SIG-M5 (cell line): Measurements from ENCODE around the gene CCDC14.
"Not testable (repeated sequence)": the region's sequence is repeated elsewhere in the genome, so short reads cannot be mapped to it uniquely, and the experiment has no call there.

ENCODE experiments used
- DNase-seq: peaks from one replicate; lab custom pipeline; 2025; lab: John Stamatoyannopoulos, UW

Gene CCDC14

DNA sequence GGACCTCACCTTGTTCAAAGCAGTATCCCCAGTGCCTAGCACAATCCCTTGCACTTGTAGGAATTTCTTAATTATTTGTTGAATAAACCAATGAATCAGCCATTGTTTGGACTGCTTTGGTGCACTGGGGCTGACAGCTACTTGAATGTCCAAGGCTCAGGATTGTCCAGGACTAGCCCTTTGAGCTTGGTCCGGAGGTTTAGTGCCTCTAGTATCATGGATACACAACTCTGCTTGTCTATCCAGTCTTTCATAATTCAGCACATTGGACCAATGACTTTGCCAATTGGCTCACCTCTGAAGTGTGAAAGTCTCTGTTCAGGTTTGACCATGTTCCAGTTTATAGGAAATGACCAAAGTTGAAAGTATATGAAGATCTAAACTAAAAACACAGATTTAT is 3.8 kb upstream of the CCDC14 start:
- DNase-seq, result not testable (repeated sequence)

DNA sequence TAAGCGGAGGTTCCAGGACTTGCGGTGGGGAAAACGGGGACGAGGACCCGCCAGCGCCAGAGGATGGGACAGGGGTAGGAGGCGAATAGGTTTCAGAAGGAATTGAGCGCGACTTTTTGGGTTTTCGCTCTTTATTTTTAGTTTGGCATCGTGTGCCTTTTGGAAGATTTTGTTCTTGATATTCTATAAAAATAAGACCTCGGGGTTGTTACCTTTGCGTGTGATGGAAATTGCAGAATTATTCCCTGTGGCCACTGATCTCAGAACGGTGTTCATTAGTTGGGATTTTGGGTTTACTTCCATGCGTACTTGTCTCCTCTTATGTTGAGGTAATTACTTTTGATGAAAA is 453 bp upstream of the CCDC14 start:
- no peak for DNase-seq

DNA sequence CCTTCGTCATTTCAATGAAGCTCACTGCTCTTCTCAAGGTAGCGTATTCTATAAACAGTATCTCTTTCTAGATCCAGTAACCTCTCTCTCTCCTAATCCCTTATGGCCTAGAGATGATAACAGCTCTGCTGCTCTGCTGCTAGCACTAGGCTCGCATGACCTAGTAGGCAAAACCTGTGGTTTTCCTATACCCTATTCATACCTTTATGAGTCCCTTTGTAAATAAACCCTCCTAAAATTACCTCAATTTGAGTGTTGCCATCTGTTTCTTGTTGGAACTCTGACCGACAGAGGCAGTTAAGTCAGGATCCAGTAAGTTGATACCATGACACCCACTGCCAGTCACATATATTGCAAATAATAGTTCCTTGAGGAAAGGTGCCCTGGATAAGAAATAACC is 7.3 kb downstream of the CCDC14 start:
- DNase-seq, result no peak

DNA sequence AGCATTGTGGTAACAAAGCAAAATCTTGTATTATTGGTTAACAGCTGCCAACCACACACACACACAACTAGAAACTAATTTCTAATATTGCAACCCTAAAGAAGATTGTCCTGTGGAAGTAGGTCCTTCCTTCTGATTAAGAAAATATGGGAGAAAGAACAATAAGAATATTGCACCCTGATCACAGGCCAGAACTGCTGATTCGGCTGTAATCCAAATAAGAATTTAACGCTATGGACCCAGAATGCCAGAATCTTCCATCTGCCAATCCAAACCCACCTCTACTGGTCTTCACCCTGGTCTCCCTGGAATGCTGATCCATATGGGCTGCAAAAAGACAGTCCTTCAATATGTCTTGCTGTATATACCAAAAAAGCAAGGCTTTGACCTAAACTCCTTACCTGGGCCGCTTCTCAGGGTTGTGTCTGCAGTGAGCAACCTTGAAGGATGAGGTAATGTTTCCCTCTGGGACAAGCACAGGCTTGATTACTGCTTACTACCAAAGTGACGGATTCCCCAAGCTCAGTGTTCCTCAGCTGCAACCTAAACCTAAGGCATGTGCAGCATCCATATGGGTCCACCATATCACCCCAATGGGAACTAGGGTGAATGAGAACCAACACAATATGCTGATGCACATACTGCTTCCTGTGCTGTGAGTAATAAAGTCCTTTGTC is 8.0 kb downstream of the CCDC14 start:
- DNase-seq, result no peak

DNA sequence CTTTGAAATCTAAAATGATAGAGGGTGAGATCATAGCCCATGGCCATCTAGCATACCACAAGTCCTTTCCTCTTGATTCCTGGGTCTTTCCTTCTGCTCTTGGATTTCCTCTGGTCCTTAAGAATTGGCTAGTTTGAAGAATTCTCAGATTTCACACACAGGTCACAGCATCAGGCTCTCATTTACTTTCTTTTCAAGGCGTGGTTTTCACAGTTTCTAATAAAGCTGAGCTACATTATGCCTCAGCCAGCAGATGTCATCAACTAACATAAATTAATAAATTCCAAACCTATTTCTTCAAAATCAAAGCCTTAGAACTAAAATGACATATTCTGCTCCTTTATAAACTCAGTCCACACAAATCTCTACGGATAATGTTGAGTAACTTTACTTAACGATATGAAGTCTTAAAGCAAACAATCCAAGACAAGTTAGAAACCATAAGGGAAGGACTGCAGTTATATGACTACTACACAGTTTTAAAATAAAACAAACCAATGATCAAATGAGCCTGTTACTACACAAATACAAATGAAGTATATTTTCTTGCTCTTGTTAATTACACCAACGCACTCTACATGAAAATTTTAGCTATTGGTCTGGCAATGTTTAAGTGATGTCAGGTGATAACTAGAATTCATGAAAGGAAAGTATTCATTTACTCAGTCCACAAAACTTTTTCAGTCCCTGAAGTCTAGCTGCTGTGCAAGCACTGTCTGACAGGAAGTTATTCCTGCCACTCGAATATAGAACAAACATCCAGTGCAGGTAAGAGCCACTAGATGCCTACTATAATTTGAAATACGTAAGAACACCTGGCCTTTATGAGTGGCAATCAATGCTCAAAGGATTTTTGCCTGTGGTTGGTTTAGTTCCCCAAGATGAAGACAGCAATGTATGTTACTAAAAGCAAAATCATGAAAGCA is 9.2 kb downstream of the CCDC14 start:
- DNase-seq, result no peak

GRCh38 chr3:123949641-123950040 is 11.4 kb downstream of the CCDC14 start:
- DNase-seq, result no peak

GRCh38 chr3:123948449-123948848 is 12.6 kb downstream of the CCDC14 start:
- no peak for DNase-seq

GRCh38 chr3:123947482-123947881 is 13.5 kb downstream of the CCDC14 start:
- DNase-seq, result no peak

GRCh38 chr3:123941542-123941941 is 19.5 kb downstream of the CCDC14 start:
- no peak for DNase-seq

- DNase-seq, result no peak
Observed at GRCh38 chr3:123941121-123941520, 19.9 kb downstream of the CCDC14 start.

DNA sequence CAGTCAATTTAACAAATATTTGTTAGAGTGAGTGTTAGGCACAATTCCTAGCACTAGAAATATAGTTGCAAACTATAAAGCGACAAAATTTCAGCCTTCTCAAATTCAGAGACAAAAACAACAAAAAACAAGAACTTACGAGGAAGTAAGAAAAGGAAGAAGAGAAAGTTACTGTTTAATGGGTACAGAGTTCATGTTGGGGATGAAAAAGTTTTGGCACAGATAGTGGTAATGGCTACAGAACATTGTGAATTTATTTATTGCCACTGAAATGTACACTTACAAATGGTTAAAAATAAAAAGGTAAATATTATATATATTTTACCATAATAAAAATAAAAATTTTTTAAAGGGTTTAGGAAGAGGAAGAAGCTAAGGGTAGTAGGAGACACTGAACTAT is 21.3 kb downstream of the CCDC14 start:
- DNase-seq, result no peak

GRCh38 chr3:123936400-123936799 is 24.6 kb downstream of the CCDC14 start:
- DNase-seq, result no peak

GRCh38 chr3:123935830-123936229 is 25.2 kb downstream of the CCDC14 start:
- no peak for DNase-seq

- DNase-seq, result no peak
Observed at GRCh38 chr3:123934250-123934649, 26.8 kb downstream of the CCDC14 start.

DNA sequence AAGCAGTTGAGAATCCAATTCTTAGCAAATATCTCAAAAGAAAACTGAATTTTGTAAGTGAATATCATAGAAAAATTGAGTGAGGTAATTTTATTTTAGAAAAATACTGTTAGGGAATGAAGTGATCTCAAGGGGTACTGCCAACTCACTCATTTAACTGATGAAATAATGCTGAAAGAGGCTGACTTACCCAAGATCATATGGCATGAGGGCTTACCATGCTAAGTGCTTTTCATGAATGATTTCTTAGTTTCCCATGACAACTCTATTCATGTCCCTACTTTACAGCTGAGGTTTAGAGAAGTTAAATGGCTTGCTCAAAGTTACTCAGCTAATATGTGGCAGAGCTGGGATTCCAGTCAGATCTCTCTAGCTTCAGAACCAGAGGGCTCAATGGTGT is 30.6 kb downstream of the CCDC14 start:
- no peak for DNase-seq

GRCh38 chr3:123929325-123929724 is 31.7 kb downstream of the CCDC14 start:
- no peak for DNase-seq

GRCh38 chr3:123926396-123926795 is 34.6 kb downstream of the CCDC14 start:
- no peak for DNase-seq

DNA sequence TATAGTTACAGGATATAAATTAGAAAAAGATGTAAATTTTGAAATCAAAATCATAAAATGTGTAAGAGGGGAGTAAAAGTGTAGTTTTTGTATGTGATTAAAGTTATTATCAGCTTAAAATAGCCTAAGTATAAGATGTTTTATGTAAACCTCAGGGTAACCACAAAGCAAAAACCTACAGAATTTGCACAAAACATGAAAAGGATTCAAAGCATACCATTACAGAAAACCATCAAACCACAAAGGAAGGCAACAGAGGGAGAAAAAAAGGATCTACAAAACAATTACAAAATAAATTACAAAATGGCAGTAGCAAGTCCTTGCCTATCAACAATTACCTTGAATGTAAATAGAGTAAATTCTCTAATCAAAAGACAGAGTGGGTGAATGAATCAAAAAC is 40.2 kb downstream of the CCDC14 start:
- DNase-seq, result no peak

GRCh38 chr3:123920383-123920782 is 40.6 kb downstream of the CCDC14 start:
- no peak for DNase-seq

DNA sequence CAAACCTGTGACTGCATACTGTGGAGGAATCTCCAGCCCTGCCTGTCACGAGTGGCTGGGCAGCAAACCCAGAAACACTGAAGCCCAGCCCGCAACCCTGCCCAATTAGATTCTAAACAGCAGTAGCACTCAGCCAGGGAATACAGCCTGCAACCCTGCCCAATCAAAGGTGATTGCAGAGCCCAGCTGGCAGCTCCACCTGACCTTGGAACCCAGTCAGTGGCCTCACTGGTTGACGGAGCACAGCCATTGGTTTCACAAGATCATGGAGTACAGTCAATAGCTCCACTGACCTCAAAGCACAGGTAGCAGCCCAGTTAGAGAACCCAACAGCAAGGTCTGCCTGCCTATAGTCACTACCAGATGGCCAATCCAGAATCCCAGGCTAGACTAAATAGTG is 41.7 kb downstream of the CCDC14 start:
- no peak for DNase-seq

GRCh38 chr3:123914829-123915228 is 46.2 kb downstream of the CCDC14 start:
- no peak for DNase-seq

DNA sequence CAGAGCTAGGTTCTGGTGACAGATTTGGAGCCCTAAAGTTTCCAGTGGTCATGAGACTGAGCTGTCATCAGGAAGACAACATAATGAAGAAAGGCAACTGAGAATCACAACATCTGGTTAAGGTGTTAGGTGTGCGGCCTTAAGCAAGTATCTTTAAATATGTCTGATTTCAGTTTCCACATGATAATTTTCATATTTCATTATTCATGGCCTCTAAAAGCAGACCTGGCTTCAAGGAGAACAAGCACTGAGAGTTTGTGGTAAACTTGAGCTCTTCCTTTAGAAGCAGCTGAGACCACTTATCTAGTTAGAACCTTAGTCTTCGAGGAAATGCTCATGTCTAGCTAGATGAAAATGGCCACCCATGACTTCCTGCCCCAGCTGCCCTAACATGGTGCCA is 51.2 kb downstream of the CCDC14 start:
- no peak for DNase-seq

- DNase-seq, result no peak
Observed at GRCh38 chr3:123907720-123908119, 53.3 kb downstream of the CCDC14 start.
